ENCODE measurements around the gene PYGM.

The PYGM gene

GRCh38 chr11:64801561-64802369 is 42.0 kb upstream of the PYGM start:
- no peak for TF ChIP-seq CTCF (IDR thresholded peaks at IDR 0.05)

- no peak for TF ChIP-seq CTCF (IDR thresholded peaks at IDR 0.05)
These were observed 41.3 kb upstream of the PYGM start for GRCh38 chr11:64801158-64801464.

- no peak for TF ChIP-seq CTCF (IDR thresholded peaks at IDR 0.05)
These were observed 40.8 kb upstream of the PYGM start for GRCh38 chr11:64800303-64801157.

- TF ChIP-seq CTCF (IDR thresholded peaks at IDR 0.05): no peak
These were observed 40.0 kb upstream of the PYGM start for GRCh38 chr11:64799623-64800302.

GRCh38 chr11:64799256-64799622 is 39.5 kb upstream of the PYGM start:
- no peak for TF ChIP-seq CTCF (IDR thresholded peaks at IDR 0.05)

GRCh38 chr11:64796757-64797541 is 37.2 kb upstream of the PYGM start:
- no peak for TF ChIP-seq CTCF (IDR thresholded peaks at IDR 0.05)

Data from LNCAP (cell line).